Pulmonary artery endothelial cell (primary cell): ENCODE results near the gene FAHD1. TPM values are rescaled to one million over a fixed set of nuclear protein-coding genes. Genes with fewer than 3 reads are reported as not detected.

ENCODE experiments used
- DNase-seq: peaks from one replicate; pipeline ENCODE4 v3.0.0-alpha.2; 2011; ENCODE audit warnings: low read depth, low spot score
- total RNA-seq: library from RNA; depleted of rRNA; stranded (reverse); fragments of >200 nt; gene quantifications from 2 replicates; pipeline ENCODE4 v1.2.3, GENCODE V29; 2014

The FAHD1 gene
- total RNA-seq, 1 donor from 2014 or later, result 91.9 TPM

DNA sequence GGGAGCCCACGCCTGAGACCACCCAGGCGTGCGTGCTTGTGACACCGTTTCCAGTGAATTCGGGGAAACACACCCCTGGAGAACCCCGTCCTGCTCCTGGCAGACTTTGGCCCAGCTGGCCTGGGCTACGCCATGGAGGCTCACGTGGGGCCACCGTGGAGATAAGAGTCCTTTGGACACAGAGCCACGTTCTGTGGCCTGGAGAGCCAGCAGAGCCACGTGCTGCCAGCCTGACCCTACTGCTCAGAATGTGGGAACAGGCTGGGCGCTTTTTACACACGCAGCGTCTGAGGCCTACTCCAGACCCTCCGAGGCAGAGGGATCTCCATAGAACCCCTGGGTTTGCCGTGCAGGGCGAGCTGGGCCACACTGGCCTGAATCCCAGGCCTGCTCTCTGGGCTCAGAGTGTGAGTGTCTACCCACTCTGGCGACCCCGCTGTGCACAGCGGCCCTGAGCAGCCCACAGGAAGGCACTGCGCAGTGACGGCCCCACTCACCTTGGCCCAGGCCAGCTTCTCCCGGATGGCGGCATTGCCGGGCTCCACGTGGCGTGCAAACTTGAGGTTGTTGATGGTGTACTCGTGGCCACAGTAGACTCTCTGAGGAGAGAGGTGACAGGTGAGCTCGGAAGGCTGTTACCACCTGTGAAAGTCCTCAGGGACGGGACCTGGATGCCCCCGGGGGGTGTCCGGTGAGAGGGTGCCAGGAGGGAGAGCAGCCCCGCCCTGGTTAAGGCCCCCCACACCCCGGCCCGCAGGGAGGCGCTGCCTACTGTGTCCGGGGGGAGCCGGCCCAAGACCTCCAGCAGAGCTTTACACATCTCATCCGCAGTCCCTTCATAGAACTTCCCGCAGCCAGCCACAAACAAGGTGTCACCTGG, 10.4 kb upstream of the FAHD1 start:
- no peak for DNase-seq

DNA sequence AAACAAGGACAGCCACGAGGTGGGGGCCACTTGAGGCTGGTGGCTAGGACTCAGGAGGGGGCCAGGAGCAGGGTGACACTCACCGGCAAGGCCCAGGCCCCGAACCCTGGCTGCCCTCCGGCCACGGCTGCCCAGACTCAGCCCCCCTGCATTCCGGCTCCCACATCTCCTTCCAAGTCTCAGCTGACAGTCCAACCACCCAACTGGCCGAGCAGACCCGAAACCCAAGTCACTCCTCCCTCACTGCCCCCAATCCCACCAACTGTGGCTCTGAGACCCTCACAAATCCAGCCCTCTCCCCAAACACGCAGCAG, 9.8 kb upstream of the FAHD1 start:
- DNase-seq, result no peak

DNA sequence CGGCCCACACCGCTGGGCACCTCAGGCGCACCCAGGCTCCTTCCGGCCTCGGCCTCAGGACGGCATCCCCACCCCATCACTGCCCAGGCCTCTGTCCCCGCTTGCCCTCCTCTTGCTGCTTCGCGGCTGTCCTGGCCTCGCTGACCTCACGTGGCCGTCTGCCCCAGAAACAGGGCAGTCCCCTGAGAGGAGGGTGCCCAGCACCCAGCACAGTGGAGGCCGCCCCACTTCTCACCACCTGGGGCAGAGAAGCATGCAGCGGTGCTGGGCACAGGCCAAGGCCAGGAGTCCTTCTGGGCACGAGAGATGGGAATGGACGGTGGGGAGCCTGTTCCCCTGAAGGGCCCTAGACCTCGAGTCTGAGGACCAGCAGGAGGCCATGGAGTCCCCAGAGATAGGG, 9.3 kb upstream of the FAHD1 start:
- DNase-seq, result no peak

DNA sequence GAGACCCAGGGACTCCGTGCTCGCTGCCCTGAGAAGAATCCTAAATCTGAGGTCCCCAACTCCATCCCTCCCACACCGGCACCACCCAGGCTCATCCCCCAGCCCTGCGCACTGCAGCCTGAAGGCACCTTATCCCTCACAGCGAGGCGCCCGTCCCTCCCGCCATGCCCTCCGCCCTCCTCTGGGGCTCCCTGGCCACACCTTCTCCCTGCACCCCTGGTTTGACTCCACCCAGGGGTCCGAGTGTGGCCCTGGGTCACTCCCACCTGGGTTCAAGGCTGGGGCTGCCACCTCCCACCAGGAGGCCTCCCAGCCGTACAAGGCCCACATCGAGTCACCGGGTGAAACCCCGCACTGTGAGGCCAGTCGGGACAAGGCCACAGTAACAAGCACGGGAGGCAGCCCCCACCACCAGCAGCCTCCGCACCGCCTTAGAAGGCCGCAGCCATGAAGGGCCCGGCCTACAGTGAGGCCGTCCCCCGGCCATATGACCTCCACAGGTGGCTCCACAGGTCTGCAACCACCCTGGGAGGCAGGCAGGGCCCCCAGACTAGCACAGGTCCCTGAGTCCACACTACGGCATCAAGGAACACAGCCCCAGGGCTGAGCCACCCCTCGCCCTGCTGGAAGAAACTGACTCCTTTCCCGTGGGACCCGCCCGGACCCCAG, 8.7 kb upstream of the FAHD1 start:
- DNase-seq, result no peak

DNA sequence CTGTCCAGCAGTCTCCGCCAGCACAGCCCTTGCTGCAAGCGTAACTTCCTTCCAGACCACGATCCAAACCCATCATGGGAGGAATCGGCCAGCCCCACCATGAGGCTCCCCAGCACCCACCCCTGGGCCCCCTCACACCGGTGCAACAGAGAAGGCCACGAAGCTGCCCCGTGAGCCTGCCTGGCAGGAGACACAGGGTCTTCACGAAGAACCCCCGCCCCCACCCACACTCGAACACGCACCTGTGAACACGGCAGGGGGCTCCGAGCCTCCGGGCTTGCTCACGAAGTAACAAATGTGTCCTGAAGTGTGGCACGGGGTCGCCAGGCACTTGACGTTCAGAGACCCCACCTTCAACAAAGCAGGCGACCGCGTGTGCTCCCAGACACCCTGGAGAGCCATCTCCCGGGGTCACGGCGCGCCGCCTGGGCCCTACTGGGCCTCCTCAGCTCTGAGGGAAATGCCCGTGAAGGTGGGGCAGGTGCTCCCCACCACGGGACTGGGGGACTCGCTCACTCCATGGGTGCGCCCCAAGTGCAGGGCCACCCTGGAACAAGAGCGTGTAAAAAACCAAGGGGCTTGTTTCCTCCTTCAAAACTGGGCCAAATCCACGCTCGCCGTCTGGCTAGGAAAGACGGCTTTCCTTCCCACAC, 8.0 kb upstream of the FAHD1 start:
- DNase-seq, result no peak

DNA sequence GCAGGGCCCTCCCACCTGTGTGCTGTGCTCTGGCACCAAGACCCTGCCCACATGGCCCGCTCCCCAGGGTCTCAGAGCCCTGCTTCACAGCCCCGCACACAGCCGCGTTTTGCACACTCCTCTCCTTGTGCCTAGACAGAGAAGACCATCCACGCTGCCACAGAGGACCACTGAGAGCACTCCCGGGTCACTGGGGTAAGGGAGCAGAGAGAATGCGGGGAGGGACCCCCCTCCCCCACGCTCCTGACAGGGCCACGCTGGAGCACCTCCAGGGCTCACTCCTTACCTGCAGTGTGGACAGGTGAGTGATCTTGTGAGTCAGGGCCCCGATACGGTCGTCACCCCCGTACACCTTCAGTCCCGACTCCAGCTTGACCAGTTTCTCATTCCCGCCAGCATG, 7.4 kb upstream of the FAHD1 start:
- no peak for DNase-seq

DNA sequence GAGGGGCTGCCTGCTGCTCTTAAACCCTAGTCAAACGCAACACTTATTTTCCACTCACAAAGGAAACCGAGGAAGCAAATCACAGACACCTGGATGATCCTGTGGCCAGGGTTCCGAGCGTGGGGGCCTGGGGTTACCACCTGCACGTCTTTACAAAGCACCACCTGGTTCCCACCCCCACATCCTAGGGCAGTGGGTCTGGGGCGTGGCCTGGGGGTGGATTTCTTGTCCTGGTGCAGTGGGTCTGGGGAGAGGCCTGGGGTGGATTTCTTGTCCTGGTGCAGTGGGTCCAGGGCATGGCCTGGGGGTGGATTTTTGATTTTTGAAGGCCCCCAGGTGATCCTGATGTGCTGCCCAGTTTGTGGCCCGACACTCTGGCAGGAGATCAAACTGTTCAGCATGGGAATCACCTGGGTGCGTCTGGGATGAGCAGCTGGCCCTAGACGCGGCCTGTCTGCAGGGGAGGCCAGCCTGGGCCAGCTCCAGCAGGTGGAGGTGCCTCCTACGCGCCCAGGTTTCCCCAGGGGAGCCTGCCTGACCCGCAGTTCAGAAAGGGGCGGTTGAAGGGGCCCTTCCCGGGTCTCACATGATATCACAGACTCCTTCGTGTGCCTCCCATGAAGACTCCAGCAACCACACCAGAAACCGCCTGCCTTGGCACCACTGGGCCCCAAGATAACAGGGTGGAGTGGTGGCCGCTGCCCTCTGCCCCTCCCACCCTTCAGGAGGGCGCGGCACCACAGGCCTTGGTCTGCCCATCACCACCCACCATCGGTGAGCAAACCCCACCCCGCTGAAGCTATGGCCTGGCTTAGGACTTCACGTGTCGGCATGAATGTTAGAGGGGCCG, 6.7 kb upstream of the FAHD1 start:
- DNase-seq, result no peak

DNA sequence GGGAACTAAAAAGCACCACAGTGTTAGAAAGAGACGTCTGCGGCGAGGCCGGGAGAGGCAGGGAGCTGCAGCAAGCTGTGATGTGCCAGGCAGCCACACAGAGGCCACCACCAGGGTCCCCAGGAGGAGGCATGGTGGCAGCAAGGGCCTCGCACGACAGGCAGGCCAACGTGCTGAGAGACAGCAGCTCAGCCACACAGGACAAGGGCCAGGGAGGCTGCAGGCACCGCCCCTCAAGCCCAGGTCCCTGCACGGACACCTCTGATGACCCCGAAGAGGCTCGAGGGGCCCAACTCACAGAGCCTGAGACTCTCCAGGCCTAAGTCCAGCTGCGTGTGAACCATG, 6.1 kb upstream of the FAHD1 start:
- DNase-seq, result no peak

DNA sequence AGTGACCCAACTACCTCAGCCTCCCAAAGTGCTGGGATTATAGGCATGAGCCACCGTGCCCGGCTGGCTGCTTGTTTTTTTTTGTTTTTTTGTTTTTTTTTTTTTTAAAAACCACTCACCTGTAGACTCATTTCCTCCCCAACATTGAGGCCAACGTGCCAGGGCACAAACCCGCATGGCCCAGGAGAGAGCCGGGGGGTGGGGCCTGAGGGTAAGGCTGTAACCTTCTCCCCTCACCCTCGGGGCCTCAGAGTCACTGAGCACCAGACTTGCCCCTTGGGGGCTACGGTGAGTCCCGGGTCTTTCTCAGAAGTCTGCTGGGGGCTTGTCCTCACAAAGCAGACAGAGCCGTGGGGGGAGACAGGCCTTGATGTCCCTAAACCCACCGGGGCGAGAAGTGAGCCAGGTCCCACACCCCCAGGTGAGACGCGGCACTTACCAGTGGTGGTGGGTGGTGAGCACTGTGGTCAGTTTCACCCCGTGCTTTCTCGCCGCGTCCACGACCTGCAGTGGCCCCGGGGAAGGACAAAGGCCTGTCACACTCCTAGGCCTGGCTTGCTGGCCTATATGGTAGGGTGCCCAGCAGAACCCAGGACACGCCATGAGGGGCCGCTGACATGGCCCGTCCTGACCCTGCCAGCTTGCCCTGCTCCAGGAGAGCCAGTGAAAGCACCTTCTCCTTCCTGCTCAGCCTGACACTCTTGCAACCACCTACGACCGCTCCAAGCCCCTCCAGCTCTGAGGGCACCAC, 5.0 kb upstream of the FAHD1 start:
- no peak for DNase-seq

DNA sequence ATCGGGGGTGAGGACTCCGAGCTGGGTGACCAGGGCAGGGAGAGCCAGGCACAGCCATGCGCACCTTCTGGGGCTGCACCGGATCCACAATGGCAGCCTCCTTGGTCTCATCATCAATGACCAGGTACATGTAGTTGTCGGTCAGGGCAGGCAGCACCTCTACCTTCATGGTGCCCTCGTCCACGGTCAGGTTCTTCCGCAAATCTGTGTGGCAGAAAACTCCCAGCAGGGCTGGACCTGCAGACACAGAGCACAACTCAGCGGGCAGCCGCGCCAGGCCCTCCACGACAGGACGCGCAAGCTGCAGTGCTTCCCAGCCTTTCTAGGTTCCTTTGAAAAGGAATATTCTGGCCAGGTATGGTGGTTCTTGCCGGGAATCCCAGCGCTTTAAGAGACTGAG, 4.2 kb upstream of the FAHD1 start:
- no peak for DNase-seq

DNA sequence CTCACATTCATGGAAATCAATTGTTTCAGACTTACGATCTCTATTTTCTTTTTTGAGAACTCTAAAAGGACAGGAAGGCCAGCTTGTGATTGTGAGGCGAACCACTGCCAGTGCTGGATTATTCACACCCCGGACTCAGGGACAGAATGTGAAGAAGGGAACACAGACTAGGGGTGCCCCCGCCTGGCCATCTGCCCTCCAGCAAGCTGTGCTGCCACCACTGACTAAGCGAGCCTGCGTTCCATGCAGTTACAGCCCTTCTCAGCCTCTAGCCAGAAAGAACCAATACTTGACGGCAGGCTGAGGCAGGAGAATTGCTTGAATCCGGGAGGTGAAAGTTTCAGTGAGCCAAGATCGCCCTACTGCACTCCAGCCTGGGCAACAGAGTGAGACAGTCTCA, 3.2 kb upstream of the FAHD1 start:
- DNase-seq, result peak; percentile 54

DNA sequence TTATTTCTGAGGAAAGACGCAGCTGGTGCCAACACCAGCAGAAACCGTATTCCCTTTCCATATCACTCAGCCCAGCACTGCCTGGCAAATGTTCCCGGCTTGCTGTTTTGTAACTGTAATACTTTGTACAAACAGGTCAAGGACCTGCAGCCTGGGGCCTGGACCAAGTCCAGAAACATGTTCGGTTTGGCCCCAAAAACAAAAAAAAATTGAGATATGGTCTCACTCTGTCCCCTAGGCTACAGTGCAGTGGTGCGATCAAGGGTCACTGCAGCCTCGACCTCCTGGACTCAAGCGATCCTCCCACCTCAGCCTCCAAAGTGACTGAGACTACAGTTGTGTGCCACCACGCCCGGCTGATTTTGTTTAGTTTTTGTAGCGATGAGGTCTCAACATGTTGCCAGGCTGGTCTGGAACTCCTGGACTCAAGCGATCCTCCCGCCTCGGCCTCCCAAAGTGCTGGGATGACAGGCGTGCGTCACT, 1.6 kb upstream of the FAHD1 start:
- DNase-seq, result no peak

DNA sequence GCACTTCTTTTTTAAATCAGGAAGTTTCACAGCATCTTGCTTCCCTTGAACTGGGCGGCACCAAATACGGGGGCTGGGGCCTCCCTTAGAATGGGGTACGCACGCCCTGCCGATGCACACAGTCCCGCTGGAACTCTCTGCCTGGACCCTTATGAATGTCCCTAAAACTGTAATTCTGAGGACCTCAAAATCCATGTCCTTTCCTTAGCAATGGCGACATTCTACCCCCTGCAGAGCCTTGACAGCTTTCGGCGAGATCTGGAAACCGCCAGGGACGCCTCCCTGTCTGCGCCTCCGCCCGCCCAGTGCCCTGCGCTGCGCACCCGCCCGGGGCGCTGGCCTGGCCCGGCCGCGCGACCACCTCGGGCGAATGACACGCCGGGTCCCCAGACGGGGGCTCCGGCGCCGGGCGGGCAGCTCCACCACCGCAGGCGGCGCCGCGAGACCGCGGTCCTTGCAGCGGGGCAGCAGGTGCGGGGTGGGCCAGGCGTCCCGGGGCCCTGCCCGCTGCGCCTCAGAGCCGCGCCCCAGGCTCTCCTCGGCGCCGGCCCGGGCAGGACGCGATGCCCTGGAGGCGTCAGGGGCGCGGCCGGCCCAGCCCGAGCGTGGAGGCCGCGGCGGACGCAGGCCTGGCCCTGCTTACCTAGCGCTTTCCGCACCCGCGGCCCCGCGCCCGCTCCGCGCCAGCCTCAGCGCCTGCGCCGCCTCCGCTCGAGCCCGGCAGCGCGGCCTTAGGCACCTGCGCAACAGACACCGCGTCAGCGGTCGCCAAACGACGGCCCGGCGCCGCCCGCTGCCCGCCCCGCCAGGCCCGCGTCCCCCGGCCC, 929 bp upstream of the FAHD1 start:
- no peak for DNase-seq

DNA sequence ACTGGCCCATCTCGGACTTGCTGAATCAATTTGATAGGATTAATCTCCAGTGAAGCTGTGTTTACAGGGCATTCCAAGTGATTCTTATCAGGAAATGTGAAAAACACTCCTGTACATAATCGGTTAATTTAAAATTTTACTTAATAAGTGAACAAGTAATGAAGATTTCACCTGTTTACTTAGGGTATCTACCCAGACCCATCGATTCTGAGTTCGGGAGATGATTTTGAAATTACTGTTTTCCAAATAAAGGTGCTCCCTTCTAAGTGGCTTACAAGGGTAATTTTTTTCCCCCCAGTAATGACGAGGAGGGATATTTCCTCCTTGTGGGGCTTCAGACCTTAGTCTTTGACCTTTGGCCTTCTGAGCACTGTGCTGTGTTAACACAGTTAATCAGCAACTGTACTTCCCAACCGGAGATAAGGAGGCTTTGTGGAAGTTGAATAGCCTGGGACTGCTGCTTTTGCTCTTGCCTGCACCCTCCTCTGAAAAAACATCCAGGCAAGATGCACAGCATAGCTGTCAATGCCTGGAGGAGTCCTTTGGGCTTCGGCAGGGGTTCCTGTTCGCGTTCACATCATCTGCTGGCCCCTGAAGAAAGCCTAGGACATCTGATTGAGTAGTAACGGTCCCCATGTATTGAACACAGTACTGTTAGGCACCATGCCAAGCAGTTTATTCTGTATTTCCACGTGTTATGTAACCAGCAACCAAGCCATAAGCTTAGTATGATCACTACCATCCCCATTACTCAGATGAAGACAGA, 1.8 kb downstream of the FAHD1 start:
- no peak for DNase-seq

DNA sequence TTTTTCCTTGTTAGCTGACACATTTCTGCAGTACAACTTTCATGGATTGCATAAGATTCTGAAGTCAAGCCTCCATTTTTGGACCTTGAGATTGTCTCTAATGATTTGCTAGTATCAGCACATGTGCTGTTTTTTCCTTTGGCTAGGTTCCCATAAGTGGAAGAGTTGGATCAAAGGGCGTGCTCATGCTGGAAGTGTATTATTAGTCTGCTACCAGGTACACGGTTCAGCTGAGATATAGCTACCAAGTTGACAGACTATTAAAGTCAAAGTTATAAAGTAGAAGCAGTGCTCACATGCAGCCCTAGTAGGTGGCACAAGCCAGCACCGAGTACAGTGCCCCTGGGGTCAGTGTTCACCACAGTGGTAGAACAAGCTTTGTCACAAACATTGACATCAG, 3.2 kb downstream of the FAHD1 start:
- DNase-seq, result no peak

DNA sequence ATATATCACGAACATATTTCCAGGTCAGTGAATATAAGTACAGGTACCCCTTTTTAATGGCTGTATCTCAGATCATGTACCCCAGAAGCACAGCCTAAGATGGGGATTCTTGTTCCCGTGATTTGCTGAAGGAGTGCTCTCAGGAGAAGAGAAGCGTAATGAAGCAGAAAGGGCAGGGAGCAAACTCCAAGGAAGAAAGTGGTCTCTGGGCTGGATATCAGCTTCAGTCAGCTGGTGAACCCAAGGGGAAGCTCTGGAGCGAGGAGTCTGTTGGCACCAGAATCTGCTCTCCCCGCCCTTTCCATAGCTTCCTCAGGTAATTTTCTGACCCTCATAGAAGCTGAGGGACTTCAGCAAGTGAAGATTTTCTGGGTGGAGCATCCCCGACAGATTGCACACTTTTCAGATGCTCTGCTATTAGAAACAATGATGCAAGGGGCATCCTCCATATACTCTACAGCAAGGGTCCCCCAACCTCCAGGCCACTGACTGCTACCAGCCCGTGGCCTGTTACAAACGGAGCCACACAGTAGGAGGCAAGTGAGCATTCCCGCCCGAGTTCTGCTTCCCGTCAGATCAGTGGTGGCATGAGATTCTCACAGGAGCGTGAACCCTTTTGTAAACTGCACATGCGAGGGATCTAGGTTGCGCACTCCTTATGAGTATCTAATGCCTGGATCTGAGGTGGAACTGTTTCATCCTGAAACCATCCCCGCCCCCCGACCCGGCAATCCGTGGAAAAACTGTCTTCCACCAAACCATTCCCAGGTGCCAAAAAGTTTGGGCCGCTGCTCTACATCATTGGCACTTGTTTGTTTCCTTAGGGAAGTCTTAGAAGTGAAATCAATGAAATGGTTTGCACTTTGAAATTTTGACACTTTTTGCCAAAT, 4.4 kb downstream of the FAHD1 start:
- no peak for DNase-seq

DNA sequence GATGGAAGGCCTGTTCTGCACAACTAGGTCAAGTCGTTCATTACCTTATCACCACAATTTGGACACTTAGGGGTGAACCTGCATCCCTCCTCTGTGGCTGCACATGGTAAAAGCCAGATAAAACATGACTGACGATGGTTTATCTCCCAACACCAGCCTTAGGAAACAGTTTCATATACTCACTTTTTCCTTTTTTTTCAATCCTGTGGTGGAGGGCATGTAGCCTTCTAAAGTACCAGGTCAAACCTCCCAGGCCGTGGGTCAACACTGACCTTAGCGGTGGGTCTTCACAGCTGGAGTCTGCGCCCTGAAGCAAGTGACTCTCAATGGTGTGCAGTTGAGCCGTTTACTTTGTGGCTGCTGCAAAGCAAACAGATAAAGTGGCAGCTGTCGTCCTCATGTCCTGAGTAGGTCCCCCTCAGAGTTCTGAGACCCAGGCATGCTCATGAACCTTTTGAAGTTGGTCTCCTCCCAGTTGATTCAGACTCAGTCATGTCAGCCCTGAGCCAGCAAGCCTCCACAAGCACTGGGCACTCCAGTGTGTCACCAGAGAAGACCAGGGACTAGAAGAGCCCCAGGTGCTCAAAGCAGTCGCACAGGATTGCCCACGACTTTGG, 5.9 kb downstream of the FAHD1 start:
- no peak for DNase-seq

DNA sequence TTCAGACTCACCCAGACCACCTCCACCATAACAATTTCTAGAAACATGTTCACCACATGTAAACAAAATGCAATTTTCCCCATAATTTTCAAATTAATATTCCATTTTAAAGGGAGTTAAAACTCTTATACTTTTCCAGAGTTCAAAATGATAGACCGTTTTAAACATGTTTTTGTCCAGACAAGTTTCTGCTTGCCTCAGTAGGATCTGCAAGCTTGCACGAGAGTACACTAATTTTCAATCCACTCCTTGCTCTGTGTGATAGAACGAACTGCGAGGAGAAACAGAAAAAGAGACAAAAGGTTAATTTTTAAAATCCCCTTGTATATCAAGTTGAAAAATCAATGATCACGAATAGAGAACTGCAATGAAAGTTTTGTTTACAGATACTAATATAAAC, 7.1 kb downstream of the FAHD1 start:
- DNase-seq, result no peak
